ENCODE data around the gene ASAP2.

DNA sequence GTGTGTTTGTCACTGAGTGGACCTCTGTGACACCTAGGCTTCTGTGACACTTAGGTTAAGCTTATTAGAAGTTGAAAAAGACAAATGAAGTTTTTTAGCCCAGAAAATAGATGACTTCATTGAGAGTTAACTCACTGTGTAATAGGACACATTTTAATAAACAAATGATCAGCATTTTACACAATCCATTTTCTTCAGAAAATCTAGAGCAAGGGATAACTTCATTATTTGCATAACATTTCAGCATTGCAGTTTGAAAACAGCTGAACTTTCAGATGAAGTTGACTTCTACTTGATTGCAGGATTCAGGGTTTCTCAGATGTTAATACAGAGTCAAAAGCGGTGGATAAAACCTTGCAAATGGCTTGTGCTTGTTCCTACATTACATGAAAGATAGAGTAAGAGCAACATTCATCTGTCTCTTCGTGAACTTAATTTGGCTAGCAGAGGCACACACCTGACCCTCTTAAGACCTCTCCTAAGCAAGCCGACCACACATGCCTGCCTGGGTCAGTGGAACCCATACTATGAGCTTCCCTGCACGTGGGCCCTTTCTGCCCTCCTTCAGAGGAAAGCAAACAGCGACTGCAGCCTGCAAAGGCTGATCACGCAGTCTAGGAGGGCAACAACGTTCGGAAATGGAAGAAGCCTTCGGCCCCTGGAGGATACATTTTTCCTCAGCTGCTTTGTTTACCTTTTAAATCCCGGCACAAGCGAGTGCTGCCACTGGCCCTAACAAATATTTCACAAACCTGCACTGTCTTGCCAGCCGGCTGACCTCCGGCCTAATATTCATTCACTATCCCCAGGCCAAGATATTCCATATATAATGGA lies 200.1 kb downstream of the ASAP2 start:
- TF ChIP-seq EZH2 (IDR thresholded peaks at IDR 0.05) (no peak), FOXP2 (optimal IDR thresholded peaks at IDR 0.05; ENCODE audit: control extremely low read depth, extremely low read length, insufficient read depth) (no peak)

Data from SK-N-MC (cell line).